Transverse colon (tissue), 4 donors: ENCODE data around the gene MARK2. TPM values are rescaled to one million over a fixed set of nuclear protein-coding genes. Genes with fewer than 3 reads are reported as not detected.

Experiments used
- DNase-seq: peaks from one replicate; pipeline ENCODE4 v3.0.0-alpha.2; 2019
- H3K27ac ChIP-seq, 4 donors: fragments of 200-600 bp; sonication (generic); 2 replicates each; pipeline ENCODE4 v1.5.1; 2016 to 2018; ENCODE audit warnings: inconsistent platforms in 4 of 4
- H3K27me3 ChIP-seq: fragments of 200-600 bp; sonication (generic); 2 replicates; pipeline ENCODE4 v1.5.1; 2017; ENCODE audit warnings: inconsistent platforms
- H3K36me3 ChIP-seq, 4 donors: fragments of 200-600 bp; sonication (generic); 2 replicates each; pipeline ENCODE4 v1.5.1; 2017 to 2019; ENCODE audit warnings: inconsistent platforms in 4 of 4
- H3K4me1 ChIP-seq, 4 donors: fragments of 200-600 bp; sonication (generic); 2 replicates each; pipeline ENCODE4 v1.5.1; 2017 to 2020; ENCODE audit warnings: inconsistent platforms in 4 of 4
- H3K4me3 ChIP-seq, 4 donors: fragments of 200-600 bp; sonication (generic); 1 replicate in 1 of 4; 2 replicates in 3 of 4; pipeline versions ENCODE4 v1.5.1 to v1.6.1; 2017 to 2019; ENCODE audit warnings: inconsistent platforms in 4 of 4
- H3K9me3 ChIP-seq, 2 donors: fragments of 200-600 bp; sonication (generic); 2 replicates each; pipeline ENCODE4 v1.5.1; 2017 to 2019; ENCODE audit warnings: inconsistent platforms in 2 of 2
- EP300 ChIP-seq: sonication (generic); formaldehyde crosslinking; IDR thresholded peaks from one replicate; pipeline ENCODE4 v1.6.1; 2017; ENCODE audit warnings: antibody characterized with exemption, low read depth
- POLR2A ChIP-seq: fragments of 450-650 bp; IDR thresholded peaks from one replicate; pipeline ENCODE4 v1.6.1; 2016; ENCODE audit warnings: antibody characterized with exemption, mild to moderate bottlenecking, moderate library complexity
- POLR2AphosphoS5 ChIP-seq, 3 donors: sonication (generic); formaldehyde crosslinking; IDR thresholded peaks; one replicate each; pipeline ENCODE4 v1.6.1; 2016; ENCODE audit warnings: antibody characterized with exemption in 3 of 3
- WGBS, 2 donors: methylation state at CpG; one replicate each; pipeline ENCODE4 v1.1.5; 2018; ENCODE audit warnings: low coverage in 1 of 2; 5-methylcytosine and 5-hydroxymethylcytosine counted together
- in situ Hi-C, 4 donors: fragments of 200-750 bp; cut with MboI; loops; one replicate each; pipeline versions ENCODE4 v1.15.0 to v1.15.1; 2017; ENCODE audit warnings: low sequenced_read_pairs in 3 of 4, low pct_ligation_motif_present in 1 of 4, low pct_unique_long_range_greater_than_20kb in 1 of 4
- intact Hi-C: fragments of 100-400 bp; cut with DNase I; formaldehyde crosslinking; loops from one replicate; pipeline ENCODE4 v1.15.1; 2023; ENCODE audit warnings: low total_unique reads
- total RNA-seq, 4 donors: library from RNA; depleted of rRNA; stranded (reverse); fragments of >200 nt; gene quantifications; one replicate each; pipeline ENCODE4 v1.1.0, GENCODE V29; 2016
- TF ChIP-seq, protein P1 (sequence below), 5 experiments: fragments of 200-600 bp in 3 of 5; fragments of 450-650 bp in 2 of 5; sonication (generic) in 3 of 5; IDR thresholded peaks; 1 replicate in 2 of 5; 2 replicates in 3 of 5; pipeline ENCODE4 v1.5.1; 2016 to 2017; ENCODE audit warnings: antibody characterized with exemption in 5 of 5, inconsistent platforms in 3 of 5, mild to moderate bottlenecking in 2 of 5, moderate library complexity in 1 of 5

MARK2 gene
- total RNA-seq, 4 donors from 2014 or later: 33.0 to 106 (median 77.8) TPM

- intact Hi-C loops (loop anchor here (5.0 kb wide), 1 partner anchor 77 kb away; no protein-coding TSS in a partner anchor), in situ Hi-C loops (loop anchor here in 1 of 4 donors (25.0 kb wide), 1 partner anchor 317 kb away; the partner anchor contains the start of gene MACROD1)
- Histone ChIP-seq H3K36me3 (peaks cover 0 to 6% (median 0%) of the 10 kb centered on the region in 4 donors), H3K27ac (peak overlapping the region in 2 of 4 donors; percentile 22 to 27), H3K4me3 (no peak overlapping the region), H3K9me3 (no peaks in the 10 kb centered on the region), H3K4me1 (peaks cover 30 to 82% (median 50%) of the 10 kb centered on the region in 4 donors), H3K27me3 (no peaks in the 10 kb centered on the region)
- WGBS, 2 donors: 94% methylated on average over 4 of the region's 4 CpGs; no CpG with 5 or more reads in 1 of the 2 donors
- TF ChIP-seq EP300 (no peak), POLR2AphosphoS5 (IDR thresholded peaks at IDR 0.05) (no peak), POLR2A (no peak)
- TF ChIP-seq, protein P1, sequence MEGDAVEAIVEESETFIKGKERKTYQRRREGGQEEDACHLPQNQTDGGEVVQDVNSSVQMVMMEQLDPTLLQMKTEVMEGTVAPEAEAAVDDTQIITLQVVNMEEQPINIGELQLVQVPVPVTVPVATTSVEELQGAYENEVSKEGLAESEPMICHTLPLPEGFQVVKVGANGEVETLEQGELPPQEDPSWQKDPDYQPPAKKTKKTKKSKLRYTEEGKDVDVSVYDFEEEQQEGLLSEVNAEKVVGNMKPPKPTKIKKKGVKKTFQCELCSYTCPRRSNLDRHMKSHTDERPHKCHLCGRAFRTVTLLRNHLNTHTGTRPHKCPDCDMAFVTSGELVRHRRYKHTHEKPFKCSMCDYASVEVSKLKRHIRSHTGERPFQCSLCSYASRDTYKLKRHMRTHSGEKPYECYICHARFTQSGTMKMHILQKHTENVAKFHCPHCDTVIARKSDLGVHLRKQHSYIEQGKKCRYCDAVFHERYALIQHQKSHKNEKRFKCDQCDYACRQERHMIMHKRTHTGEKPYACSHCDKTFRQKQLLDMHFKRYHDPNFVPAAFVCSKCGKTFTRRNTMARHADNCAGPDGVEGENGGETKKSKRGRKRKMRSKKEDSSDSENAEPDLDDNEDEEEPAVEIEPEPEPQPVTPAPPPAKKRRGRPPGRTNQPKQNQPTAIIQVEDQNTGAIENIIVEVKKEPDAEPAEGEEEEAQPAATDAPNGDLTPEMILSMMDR (IDR thresholded peaks at IDR 0.05): no peak
- no peak for DNase-seq
Observed at GRCh38 chr11:63844836-63845235, 5.9 kb downstream of the MARK2 start.

DNA sequence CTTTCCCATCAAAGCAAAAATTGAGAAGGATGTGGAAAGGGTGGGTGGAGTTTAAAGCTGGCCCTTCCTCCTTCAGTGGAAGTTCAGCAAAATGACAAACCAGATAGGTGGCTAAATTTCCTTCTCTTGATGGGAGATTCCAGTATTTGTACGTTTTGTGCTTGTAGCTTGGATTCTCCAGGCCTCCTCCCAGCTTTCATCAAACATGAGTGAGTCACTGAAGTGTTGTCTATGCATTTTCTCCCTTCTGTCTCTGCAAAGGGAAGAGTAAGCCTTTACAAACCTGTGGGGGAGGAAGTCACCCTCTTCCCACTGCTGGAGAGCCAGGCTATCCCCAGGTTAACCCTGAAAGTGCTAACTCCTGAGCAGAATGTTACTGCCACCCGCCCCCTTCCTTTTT is 6.4 kb downstream of the MARK2 start:
- Histone ChIP-seq H3K9me3 (no peaks in the 10 kb centered on the region), H3K36me3 (peaks cover 0 to 6% (median 0%) of the 10 kb centered on the region in 4 donors), H3K27me3 (no peaks in the 10 kb centered on the region), H3K27ac (peak overlapping the region in 2 of 4 donors; percentile 22 to 27), H3K4me1 (peaks cover 30 to 79% (median 47%) of the 10 kb centered on the region in 4 donors), H3K4me3 (no peak overlapping the region)
- intact Hi-C loops (loop anchor here (5.0 kb wide), 1 partner anchor 77 kb away; no protein-coding TSS in a partner anchor), in situ Hi-C loops (loop anchor here in 1 of 4 donors (25.0 kb wide), 1 partner anchor 317 kb away; the partner anchor contains the start of gene MACROD1)
- DNase-seq: no peak
- TF ChIP-seq POLR2AphosphoS5 (IDR thresholded peaks at IDR 0.05): no peak
- TF ChIP-seq, protein P1 (IDR thresholded peaks at IDR 0.05): no peak
- no peak for TF ChIP-seq EP300
- no peak for TF ChIP-seq POLR2A
- WGBS, 2 donors: 33 to 52% methylated on average over 1 to 2 of the region's 2 CpGs

GRCh38 chr11:63845911-63846310 is 7.0 kb downstream of the MARK2 start:
- intact Hi-C loops: loop anchor here (5.0 kb wide), 1 partner anchor 76 kb away; no protein-coding TSS in a partner anchor
- in situ Hi-C loops: loop anchor here in 1 of 4 donors (25.0 kb wide), 1 partner anchor 316 kb away; the partner anchor contains the start of gene MACROD1
- Histone ChIP-seq H3K36me3 (peaks cover 0 to 6% (median 0%) of the 10 kb centered on the region in 4 donors), H3K27ac (no peak overlapping the region), H3K9me3 (no peaks in the 10 kb centered on the region), H3K27me3 (no peaks in the 10 kb centered on the region), H3K4me3 (no peak overlapping the region), H3K4me1 (peaks cover 28 to 79% (median 43%) of the 10 kb centered on the region in 4 donors)
- 88% methylated on average over 3 to 7 of the region's 7 CpGs for WGBS, 2 donors
- no peak for TF ChIP-seq POLR2A
- TF ChIP-seq, protein P1 (IDR thresholded peaks at IDR 0.05): no peak
- no peak for TF ChIP-seq POLR2AphosphoS5 (IDR thresholded peaks at IDR 0.05)
- TF ChIP-seq EP300: no peak
- DNase-seq: no peak

GRCh38 chr11:63846897-63847296 is 8.0 kb downstream of the MARK2 start:
- Histone ChIP-seq H3K4me3 (no peak overlapping the region), H3K27ac (peak overlapping the region in 3 of 4 donors; percentile 5 to 49 (median 40)), H3K36me3 (peaks cover 0 to 6% (median 0%) of the 10 kb centered on the region in 4 donors), H3K4me1 (peaks cover 28 to 79% (median 41%) of the 10 kb centered on the region in 4 donors), H3K9me3 (no peaks in the 10 kb centered on the region), H3K27me3 (no peaks in the 10 kb centered on the region)
- no peak for TF ChIP-seq EP300
- TF ChIP-seq, protein P1 (IDR thresholded peaks at IDR 0.05): no peak
- no peak for DNase-seq
- intact Hi-C loops (loop anchor here (5.0 kb wide), 1 partner anchor 75 kb away; no protein-coding TSS in a partner anchor), in situ Hi-C loops (loop anchor here in 1 of 4 donors (25.0 kb wide), 1 partner anchor 315 kb away; the partner anchor contains the start of gene MACROD1)
- WGBS, 2 donors: 83 to 100% methylated on average over 1 to 6 of the region's 6 CpGs
